ENCODE measurements around the gene DYNC1I1. TPM values are rescaled to one million over a fixed set of nuclear protein-coding genes. Genes with fewer than 3 reads are reported as not detected.

The DYNC1I1 gene
- total RNA-seq, 4 donors from 2014 or later = 1.9 to 6.7 (median 5.8) TPM

- no peaks in the 10 kb centered on the region for H3K36me3 ChIP-seq
- no peaks in the 10 kb centered on the region for H3K9me3 ChIP-seq
- no peaks in the 10 kb centered on the region for H3K4me1 ChIP-seq
- H3K27me3 ChIP-seq = no peaks in the 10 kb centered on the region
- DNase-seq (ENCODE audit: low spot score in 2 of 2) = no peak
- TF ChIP-seq POLR2A (IDR thresholded peaks at IDR 0.05) = no peak
- no peak for TF ChIP-seq POLR2AphosphoS5 (IDR thresholded peaks at IDR 0.05)
- no peak for TF ChIP-seq EP300 (IDR thresholded peaks at IDR 0.05)
- no peak for TF ChIP-seq CTCF (IDR thresholded peaks at IDR 0.05)
- H3K4me3 ChIP-seq = no peak overlapping the region
- no peak overlapping the region for H3K27ac ChIP-seq
Measured at GRCh38 chr7:95910341-95910740, 138.0 kb downstream of the DYNC1I1 start.

- Histone ChIP-seq H3K36me3 (no peaks in the 10 kb centered on the region), H3K4me1 (no peaks in the 10 kb centered on the region), H3K27me3 (no peaks in the 10 kb centered on the region), H3K27ac (no peak overlapping the region), H3K9me3 (no peaks in the 10 kb centered on the region), H3K4me3 (no peak overlapping the region)
- no peak for DNase-seq (ENCODE audit: low spot score in 2 of 2)
- TF ChIP-seq POLR2AphosphoS5 (IDR thresholded peaks at IDR 0.05) = no peak
- no peak for TF ChIP-seq CTCF (IDR thresholded peaks at IDR 0.05)
- TF ChIP-seq EP300 (IDR thresholded peaks at IDR 0.05) = no peak
- no peak for TF ChIP-seq POLR2A (IDR thresholded peaks at IDR 0.05)
- 83% methylated on average over 3 of the region's 3 CpGs for WGBS
Measured at GRCh38 chr7:95915731-95916130, 143.4 kb downstream of the DYNC1I1 start.

- no peaks in the 10 kb centered on the region for H3K36me3 ChIP-seq
- peak; percentile 84 to 91 for DNase-seq (ENCODE audit: low spot score in 2 of 2)
- no peaks in the 10 kb centered on the region for H3K4me1 ChIP-seq
- 37% methylated on average over 19 of the region's 19 CpGs for WGBS
- no peak overlapping the region for H3K4me3 ChIP-seq
- no peak overlapping the region for H3K27ac ChIP-seq
- H3K9me3 ChIP-seq = no peaks in the 10 kb centered on the region
- TF ChIP-seq CTCF (IDR thresholded peaks at IDR 0.05) (peak; percentile 71 to 86), POLR2AphosphoS5 (IDR thresholded peaks at IDR 0.05) (no peak), EP300 (IDR thresholded peaks at IDR 0.05) (no peak)
- H3K27me3 ChIP-seq = no peaks in the 10 kb centered on the region
Measured at GRCh38 chr7:95916573-95917297, 144.4 kb downstream of the DYNC1I1 start.

- DNase-seq (ENCODE audit: low spot score in 2 of 2) = no peak
- 88% methylated on average over 8 of the region's 8 CpGs for WGBS
- no peaks in the 10 kb centered on the region for H3K4me1 ChIP-seq
- H3K4me3 ChIP-seq = no peak overlapping the region
- H3K36me3 ChIP-seq = no peaks in the 10 kb centered on the region
- H3K27me3 ChIP-seq = no peaks in the 10 kb centered on the region
- no peak for TF ChIP-seq POLR2A (IDR thresholded peaks at IDR 0.05)
- no peak for TF ChIP-seq EP300 (IDR thresholded peaks at IDR 0.05)
- no peak for TF ChIP-seq CTCF (IDR thresholded peaks at IDR 0.05)
- no peak for TF ChIP-seq POLR2AphosphoS5 (IDR thresholded peaks at IDR 0.05)
- no peak overlapping the region for H3K27ac ChIP-seq
- H3K9me3 ChIP-seq = no peaks in the 10 kb centered on the region
Measured at GRCh38 chr7:95917634-95918033, 145.3 kb downstream of the DYNC1I1 start.

- no peak for TF ChIP-seq EP300 (IDR thresholded peaks at IDR 0.05)
- no peak for TF ChIP-seq POLR2A (IDR thresholded peaks at IDR 0.05)
- TF ChIP-seq CTCF (IDR thresholded peaks at IDR 0.05) = no peak
- TF ChIP-seq POLR2AphosphoS5 (IDR thresholded peaks at IDR 0.05) = no peak
- H3K36me3 ChIP-seq = no peaks in the 10 kb centered on the region
- H3K4me1 ChIP-seq = no peaks in the 10 kb centered on the region
- no peak for DNase-seq (ENCODE audit: low spot score in 2 of 2)
- no peak overlapping the region for H3K27ac ChIP-seq
- H3K9me3 ChIP-seq = no peaks in the 10 kb centered on the region
- WGBS = 84% methylated on average over 2 of the region's 2 CpGs
- no peaks in the 10 kb centered on the region for H3K27me3 ChIP-seq
- H3K4me3 ChIP-seq = no peak overlapping the region
Measured at GRCh38 chr7:95919556-95919955, 147.2 kb downstream of the DYNC1I1 start.

Measured in suprapubic skin (tissue), 4 donors.